Measurements from ENCODE around the gene HMGB4.

- TF ChIP-seq CTCF (IDR thresholded peaks at IDR 0.05 in 4 of 5, conservative IDR thresholded peaks at IDR 0.05 in 1 of 5) (no peak), POLR2A (IDR thresholded peaks at IDR 0.05) (no peak)
Measured at GRCh38 chr1:33897092-33897725, 33.3 kb downstream of the HMGB4 start.
